NB4 (cell line): Measurements from ENCODE around the gene FCGR3B.
"Not testable (repeated sequence)": the region's sequence is repeated elsewhere in the genome, so short reads cannot be mapped to it uniquely, and the experiment has no call there.

ENCODE experiments used
- CTCF ChIP-seq: IDR thresholded peaks from one replicate; pipeline ENCODE4 v1.5.1; 2012; ENCODE audit warnings: low read depth, low read length
- POLR2A ChIP-seq: IDR thresholded peaks from 2 replicates; pipeline ENCODE4 v1.6.1; 2011; ENCODE audit warnings: mild to moderate bottlenecking; ENCODE audit not compliant: insufficient read length; ENCODE audit errors: extremely low read depth
- TF ChIP-seq, protein P1 (sequence below): IDR thresholded peaks from 2 replicates; pipeline ENCODE4 v1.6.1; 2011; ENCODE audit warnings: low read depth, low read length

DNA sequence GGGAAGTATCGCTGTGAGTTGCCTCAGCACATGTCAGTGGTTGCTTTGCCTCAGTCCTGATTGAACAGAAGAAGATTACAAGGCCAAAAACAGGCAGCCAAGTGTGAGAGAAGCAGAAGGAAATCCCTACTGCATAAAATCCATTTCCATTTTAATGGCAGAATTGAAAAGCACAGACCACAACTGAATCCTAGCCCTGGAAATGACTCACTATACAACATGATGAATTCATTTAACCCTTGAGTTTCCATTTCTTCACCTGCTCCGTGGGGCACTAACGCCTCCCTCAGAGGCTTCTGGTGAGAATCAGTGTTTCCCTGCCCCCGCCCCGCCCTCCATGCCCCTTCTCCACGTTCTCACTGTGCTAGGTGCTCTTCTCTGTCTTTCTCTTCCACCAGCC, 41.1 kb downstream of the FCGR3B start:
- TF ChIP-seq POLR2A, CTCF: not testable (repeated sequence)
- TF ChIP-seq, protein P1, sequence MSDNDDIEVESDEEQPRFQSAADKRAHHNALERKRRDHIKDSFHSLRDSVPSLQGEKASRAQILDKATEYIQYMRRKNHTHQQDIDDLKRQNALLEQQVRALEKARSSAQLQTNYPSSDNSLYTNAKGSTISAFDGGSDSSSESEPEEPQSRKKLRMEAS = not testable (repeated sequence)
